SK-N-MC (cell line): ENCODE results near the gene C1S.

Experiments
- EZH2 ChIP-seq: fragments of 200-600 bp; sonication (generic); IDR thresholded peaks from one replicate; pipeline ENCODE4 v1.6.1; 2017; ENCODE audit warnings: antibody characterized with exemption
- POLR2AphosphoS5 ChIP-seq: IDR thresholded peaks from 2 replicates; pipeline ENCODE4 v1.6.1; 2012; ENCODE audit warnings: mild to moderate bottlenecking, low read depth, low read length, borderline replicate concordance

DNA sequence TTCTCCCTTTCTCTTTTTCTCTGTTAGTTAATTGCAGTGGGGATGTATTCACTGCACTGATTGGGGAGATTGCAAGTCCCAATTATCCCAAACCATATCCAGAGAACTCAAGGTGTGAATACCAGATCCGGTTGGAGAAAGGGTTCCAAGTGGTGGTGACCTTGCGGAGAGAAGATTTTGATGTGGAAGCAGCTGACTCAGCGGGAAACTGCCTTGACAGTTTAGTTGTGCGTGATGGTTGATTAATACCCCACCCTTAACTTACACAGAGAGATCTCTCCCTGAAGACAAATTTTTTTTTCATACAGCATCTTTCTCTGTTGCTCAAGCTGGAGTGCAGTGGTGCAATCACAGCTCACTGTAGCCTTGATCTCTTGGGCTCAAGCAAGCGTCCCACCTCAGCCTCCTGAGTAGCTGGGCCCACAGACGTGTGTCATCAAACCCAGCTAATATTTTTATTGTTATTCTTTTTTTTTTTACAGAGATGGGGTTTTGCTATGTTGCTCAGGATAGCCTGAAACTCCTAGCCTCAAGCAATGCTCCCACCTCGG is 4.6 kb downstream of the C1S start:
- TF ChIP-seq EZH2: no peak
- no peak for TF ChIP-seq POLR2AphosphoS5
